Ectodermal cell (in vitro differentiated cells): ENCODE measurements around the gene SGF29.
"Not testable (repeated sequence)": the region's sequence is repeated elsewhere in the genome, so short reads cannot be mapped to it uniquely, and the experiment has no call there.

Experiments used
- H3K27ac ChIP-seq: 2 replicates; pipeline ENCODE4 v1.7.0; 2013; ENCODE audit warnings: mild to moderate bottlenecking, low read depth, low read length; ENCODE audit not compliant: insufficient read depth, poor library complexity, severe bottlenecking
- H3K27me3 ChIP-seq: 2 replicates; pipeline ENCODE4 v1.7.0; 2013; ENCODE audit warnings: mild to moderate bottlenecking, low read length; ENCODE audit not compliant: insufficient read depth, control insufficient read depth, poor library complexity, severe bottlenecking
- H3K36me3 ChIP-seq: one replicate; pipeline ENCODE4 v1.7.0; 2013; ENCODE audit warnings: low read length; ENCODE audit not compliant: control insufficient read depth, insufficient read depth
- H3K4me1 ChIP-seq: one replicate; pipeline ENCODE4 v1.7.0; 2013; ENCODE audit warnings: low read length; ENCODE audit not compliant: control insufficient read depth, insufficient read depth
- H3K4me3 ChIP-seq: 2 replicates; pipeline ENCODE4 v1.7.0; 2013; ENCODE audit warnings: low read depth, low read length, control low read depth; ENCODE audit not compliant: insufficient read depth
- H3K9me3 ChIP-seq: 2 replicates; pipeline ENCODE4 v1.7.0; 2013; ENCODE audit warnings: mild to moderate bottlenecking, low read length, moderate library complexity; ENCODE audit not compliant: control insufficient read depth
- WGBS, 2 experiments: methylation state at CpG; one replicate each; pipeline ENCODE4 v1.1.7; 2013; ENCODE audit warnings: missing lambda C conversion rate in 2 of 2; 5-methylcytosine and 5-hydroxymethylcytosine counted together

SGF29 gene

GRCh38 chr16:28534542-28535373, 19.0 kb upstream of the SGF29 start:
- Histone ChIP-seq H3K27me3 (no peaks in the 10 kb centered on the region), H3K4me3 (no peak overlapping the region), H3K36me3 (no peaks in the 10 kb centered on the region), H3K27ac (no peak overlapping the region), H3K4me1 (peaks cover 7% of the 10 kb centered on the region), H3K9me3 (no peaks in the 10 kb centered on the region)
- 88 to 92% methylated on average over 5 of the region's 5 CpGs for WGBS, 2 experiments

- WGBS, 2 experiments, result 91 to 95% methylated on average over 6 of the region's 6 CpGs
- no peaks in the 10 kb centered on the region for H3K36me3 ChIP-seq
- H3K9me3 ChIP-seq, result no peaks in the 10 kb centered on the region
- no peak overlapping the region for H3K4me3 ChIP-seq
- H3K27me3 ChIP-seq, result no peaks in the 10 kb centered on the region
- no peak overlapping the region for H3K27ac ChIP-seq
- peaks cover 1% of the 10 kb centered on the region for H3K4me1 ChIP-seq
Observed at GRCh38 chr16:28537076-28537475, 16.6 kb upstream of the SGF29 start.

- Histone ChIP-seq H3K4me1 (no peaks in the 10 kb centered on the region), H3K4me3 (no peak overlapping the region), H3K27me3 (no peaks in the 10 kb centered on the region), H3K36me3 (no peaks in the 10 kb centered on the region), H3K27ac (no peak overlapping the region), H3K9me3 (no peaks in the 10 kb centered on the region)
- WGBS, 2 experiments, result 94% methylated on average over 13 of the region's 13 CpGs
Observed at GRCh38 chr16:28537964-28538732, 15.6 kb upstream of the SGF29 start.

- Histone ChIP-seq H3K27ac (no peak within 1 kb of the TSS), H3K4me1 (no peaks in the 10 kb centered on the region), H3K36me3 (no peaks in the 10 kb centered on the region), H3K27me3 (no peaks in the 10 kb centered on the region), H3K9me3 (no peaks in the 10 kb centered on the region), H3K4me3 (no peak within 1 kb of the TSS)
- WGBS, 2 experiments, result 85 to 87% methylated on average over 22 of the region's 22 CpGs
Observed at GRCh38 chr16:28538733-28539596, 14.8 kb upstream of the SGF29 start, which contains the start of gene NUPR1. NUPR1 (minus strand) TSS chr16:28538974; CDS start chr16:28538907, 67 bp downstream.

- Histone ChIP-seq H3K27ac (no peak overlapping the region), H3K9me3 (no peaks in the 10 kb centered on the region)
- 88 to 93% methylated on average over 3 of the region's 3 CpGs for WGBS, 2 experiments
Observed at GRCh38 chr16:28540346-28540745, 13.4 kb upstream of the SGF29 start.

GRCh38 chr16:28542646-28543045, 11.1 kb upstream of the SGF29 start:
- no peak overlapping the region for H3K27ac ChIP-seq
- H3K9me3 ChIP-seq, result no peaks in the 10 kb centered on the region
- no peaks in the 10 kb centered on the region for H3K4me1 ChIP-seq
- no peak overlapping the region for H3K4me3 ChIP-seq
- H3K27me3 ChIP-seq, result no peaks in the 10 kb centered on the region
- 93% methylated on average over 7 of the region's 7 CpGs for WGBS, 2 experiments
- no peaks in the 10 kb centered on the region for H3K36me3 ChIP-seq

More at GRCh38 chr16:28540346-28540745, 13.4 kb upstream of the SGF29 start:
- H3K4me1 ChIP-seq, result no peaks in the 10 kb centered on the region
- H3K36me3 ChIP-seq, result no peaks in the 10 kb centered on the region
- no peak overlapping the region for H3K4me3 ChIP-seq
- no peaks in the 10 kb centered on the region for H3K27me3 ChIP-seq

- no peaks in the 10 kb centered on the region for H3K36me3 ChIP-seq
- no peak overlapping the region for H3K4me3 ChIP-seq
- WGBS, 2 experiments, result 93 to 94% methylated on average over 7 of the region's 7 CpGs
- H3K27me3 ChIP-seq, result no peaks in the 10 kb centered on the region
- H3K4me1 ChIP-seq, result no peaks in the 10 kb centered on the region
- no peak overlapping the region for H3K27ac ChIP-seq
- H3K9me3 ChIP-seq, result no peaks in the 10 kb centered on the region
Observed at GRCh38 chr16:28543072-28543471, 10.6 kb upstream of the SGF29 start.

- no peaks in the 10 kb centered on the region for H3K27me3 ChIP-seq
- no peak overlapping the region for H3K4me3 ChIP-seq
- H3K27ac ChIP-seq, result no peak overlapping the region
- no peaks in the 10 kb centered on the region for H3K9me3 ChIP-seq
- H3K4me1 ChIP-seq, result no peaks in the 10 kb centered on the region
- no peaks in the 10 kb centered on the region for H3K36me3 ChIP-seq
- WGBS, 2 experiments, result 91 to 93% methylated on average over 3 of the region's 3 CpGs
Observed at GRCh38 chr16:28544998-28545397, 8.7 kb upstream of the SGF29 start.

GRCh38 chr16:28545964-28546363, 7.8 kb upstream of the SGF29 start:
- WGBS, 2 experiments, result 93% methylated on average over 6 of the region's 7 CpGs
- not testable (repeated sequence) for H3K4me3 ChIP-seq, H3K9me3 ChIP-seq, H3K27me3 ChIP-seq, H3K27ac ChIP-seq, H3K36me3 ChIP-seq, H3K4me1 ChIP-seq
